Neutrophil (primary cell): Measurements from ENCODE around the gene LUZP1.
"Not testable (repeated sequence)": the region's sequence is repeated elsewhere in the genome, so short reads cannot be mapped to it uniquely, and the experiment has no call there.

Experiments used
- H3K27ac ChIP-seq: fragments of 200-600 bp; sonication (generic); 2 replicates; pipeline ENCODE4 v1.5.1; 2016; ENCODE audit warnings: mild to moderate bottlenecking, moderate library complexity
- H3K27me3 ChIP-seq: fragments of 200-600 bp; sonication (generic); 2 replicates; pipeline ENCODE4 v1.6.0; 2016; ENCODE audit warnings: mild to moderate bottlenecking
- H3K36me3 ChIP-seq: fragments of 200-600 bp; sonication (generic); 2 replicates; pipeline ENCODE4 v1.5.1; 2017
- H3K4me1 ChIP-seq, 2 experiments: fragments of 200-600 bp in 1 of 2; sonication (generic) in 1 of 2; 1 replicate in 1 of 2; 2 replicates in 1 of 2; pipeline versions ENCODE4 v1.5.1 to v1.6.1; 2013 to 2016; ENCODE audit warnings: low read depth in 1 of 2, low read length in 1 of 2, mild to moderate bottlenecking in 1 of 2, moderate library complexity in 1 of 2; ENCODE audit not compliant: control insufficient read depth in 1 of 2, insufficient read depth in 1 of 2
- H3K4me3 ChIP-seq, 2 experiments: fragments of 200-600 bp in 1 of 2; sonication (generic) in 1 of 2; 1 replicate in 1 of 2; 2 replicates in 1 of 2; pipeline ENCODE4 v1.5.1; 2013 to 2016; ENCODE audit warnings: low read depth in 1 of 2, low read length in 1 of 2, mild to moderate bottlenecking in 1 of 2, moderate library complexity in 1 of 2
- H3K9me3 ChIP-seq: fragments of 200-600 bp; sonication (generic); 2 replicates; pipeline ENCODE4 v1.5.1; 2016
- CTCF ChIP-seq: fragments of 200-600 bp; sonication (generic); IDR thresholded peaks from 2 replicates; pipeline ENCODE4 v1.5.1; 2016; ENCODE audit warnings: antibody characterized with exemption

Gene LUZP1

GRCh38 chr1:23214640-23215039 is 46.0 kb upstream of the LUZP1 start:
- Histone ChIP-seq H3K9me3 (no peaks in the 10 kb centered on the region), H3K36me3 (no peaks in the 10 kb centered on the region), H3K27ac (no peak overlapping the region), H3K4me3 (no peak overlapping the region), H3K4me1 (no peaks in the 10 kb centered on the region), H3K27me3 (peaks cover 100% of the 10 kb centered on the region)
- no peak for TF ChIP-seq CTCF

- peaks cover 73% of the 10 kb centered on the region for H3K27me3 ChIP-seq
- H3K27ac ChIP-seq = no peak overlapping the region
- no peak for TF ChIP-seq CTCF
- no peak overlapping the region for H3K4me3 ChIP-seq
- no peaks in the 10 kb centered on the region for H3K4me1 ChIP-seq
- H3K9me3 ChIP-seq = no peaks in the 10 kb centered on the region
- H3K36me3 ChIP-seq = no peaks in the 10 kb centered on the region
Measured at GRCh38 chr1:23211955-23212354, 43.3 kb upstream of the LUZP1 start.

- Histone ChIP-seq H3K27ac (no peak overlapping the region), H3K4me3 (no peak overlapping the region), H3K27me3 (peaks cover 63% of the 10 kb centered on the region), H3K4me1 (no peaks in the 10 kb centered on the region), H3K9me3 (no peaks in the 10 kb centered on the region), H3K36me3 (no peaks in the 10 kb centered on the region)
- no peak for TF ChIP-seq CTCF
Measured at GRCh38 chr1:23210963-23211362, 42.3 kb upstream of the LUZP1 start.

- no peak overlapping the region for H3K27ac ChIP-seq
- peaks cover 57% of the 10 kb centered on the region for H3K27me3 ChIP-seq
Measured at GRCh38 chr1:23210351-23210785, 41.7 kb upstream of the LUZP1 start.

GRCh38 chr1:23209770-23210169 is 41.1 kb upstream of the LUZP1 start:
- no peak overlapping the region for H3K27ac ChIP-seq
- peaks cover 51% of the 10 kb centered on the region for H3K27me3 ChIP-seq
- no peak for TF ChIP-seq CTCF
- no peaks in the 10 kb centered on the region for H3K9me3 ChIP-seq
- no peaks in the 10 kb centered on the region for H3K36me3 ChIP-seq
- no peaks in the 10 kb centered on the region for H3K4me1 ChIP-seq
- H3K4me3 ChIP-seq = no peak overlapping the region

More at GRCh38 chr1:23210351-23210785, 41.7 kb upstream of the LUZP1 start:
- no peak overlapping the region for H3K4me3 ChIP-seq
- H3K9me3 ChIP-seq = no peaks in the 10 kb centered on the region
- H3K36me3 ChIP-seq = no peaks in the 10 kb centered on the region
- no peak for TF ChIP-seq CTCF
- no peaks in the 10 kb centered on the region for H3K4me1 ChIP-seq

- TF ChIP-seq CTCF = no peak
- H3K4me1 ChIP-seq = no peaks in the 10 kb centered on the region
- H3K4me3 ChIP-seq = no peak overlapping the region
- no peaks in the 10 kb centered on the region for H3K9me3 ChIP-seq
- no peak overlapping the region for H3K27ac ChIP-seq
- no peaks in the 10 kb centered on the region for H3K36me3 ChIP-seq
- H3K27me3 ChIP-seq = peaks cover 39% of the 10 kb centered on the region
Measured at GRCh38 chr1:23208527-23208926, 39.9 kb upstream of the LUZP1 start.

- H3K4me3 ChIP-seq, H3K4me1 ChIP-seq, H3K36me3 ChIP-seq, H3K9me3 ChIP-seq, H3K27ac ChIP-seq: not testable (repeated sequence)
- H3K27me3 ChIP-seq = peaks cover 31% of the 10 kb centered on the region
Measured at GRCh38 chr1:23207733-23208132, 39.1 kb upstream of the LUZP1 start.
